Measurements from ENCODE around the gene RIGI. TPM values are rescaled to one million over a fixed set of nuclear protein-coding genes. Genes with fewer than 3 reads are reported as not detected.
"Not testable (repeated sequence)": the region's sequence is repeated elsewhere in the genome, so short reads cannot be mapped to it uniquely, and the experiment has no call there.

Gene RIGI
- total RNA-seq, 1 donor from 2014 or later, result 24.6 TPM

DNA sequence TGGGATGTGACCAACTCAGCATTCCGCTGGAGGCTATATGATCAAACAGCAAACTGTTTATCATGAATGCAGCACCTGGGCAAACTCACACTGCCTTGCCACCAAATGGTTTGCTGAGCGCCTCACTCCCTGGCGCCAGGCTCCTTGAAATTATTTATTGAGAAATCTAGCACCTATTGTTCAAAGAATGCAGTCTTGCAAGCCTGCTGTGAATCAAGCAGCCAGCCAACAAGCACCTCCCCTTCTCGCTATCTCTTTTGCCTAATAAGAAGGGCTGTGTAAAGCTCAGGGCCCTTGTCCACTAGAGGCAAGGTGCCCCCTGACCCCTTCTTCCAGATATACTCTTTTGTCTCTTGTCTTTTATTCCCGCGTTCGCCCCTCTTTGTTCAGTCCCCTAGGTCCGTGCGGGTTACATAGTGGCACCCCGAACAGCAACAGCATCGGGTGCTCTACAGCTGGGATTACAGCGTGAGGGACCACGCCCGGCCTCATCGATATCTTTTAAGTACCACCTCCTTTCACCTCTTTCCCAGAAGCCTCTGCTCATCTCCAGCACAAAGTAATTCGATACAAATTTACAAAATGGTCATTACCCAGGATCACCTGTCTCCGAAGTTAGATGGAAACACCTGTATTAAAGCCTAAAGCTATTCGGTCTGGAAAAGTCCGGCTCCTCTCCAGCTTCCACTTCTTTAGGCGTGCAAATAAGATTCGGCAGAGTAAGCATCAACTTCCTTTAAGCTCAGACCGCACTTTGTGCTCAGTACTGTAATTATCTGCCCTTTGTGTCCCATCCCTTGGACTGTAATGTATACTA is 896 bp downstream of the RIGI start:
- intact Hi-C loops (cut with DNase I), result no loop called here
- H3K27ac ChIP-seq, result peak overlapping the region; percentile 88
- ATAC-seq, result peak; percentile 49 to 64

GRCh38 chr9:32524558-32524891 is 1.5 kb downstream of the RIGI start:
- ATAC-seq; intact Hi-C loops (cut with DNase I); DNase-seq; H3K27ac ChIP-seq; H3K36me3 ChIP-seq; H3K27me3 ChIP-seq (ENCODE audit: low read depth); H3K9me3 ChIP-seq: not testable (repeated sequence)
- H3K4me3 ChIP-seq, result peak overlapping the region; percentile 78
- peaks cover 28% of the 10 kb centered on the region for H3K4me1 ChIP-seq

More for the DNA sequence above, 896 bp downstream of the RIGI start:
- no peak for TF ChIP-seq CTCF (IDR thresholded peaks at IDR 0.05)
- Histone ChIP-seq H3K36me3 (no peaks in the 10 kb centered on the region), H3K4me3 (peak overlapping the region; percentile 78), H3K4me1 (peaks cover 28% of the 10 kb centered on the region), H3K27me3 (ENCODE audit: low read depth) (no peaks in the 10 kb centered on the region), H3K9me3 (no peaks in the 10 kb centered on the region)
- no peak for DNase-seq

DNA sequence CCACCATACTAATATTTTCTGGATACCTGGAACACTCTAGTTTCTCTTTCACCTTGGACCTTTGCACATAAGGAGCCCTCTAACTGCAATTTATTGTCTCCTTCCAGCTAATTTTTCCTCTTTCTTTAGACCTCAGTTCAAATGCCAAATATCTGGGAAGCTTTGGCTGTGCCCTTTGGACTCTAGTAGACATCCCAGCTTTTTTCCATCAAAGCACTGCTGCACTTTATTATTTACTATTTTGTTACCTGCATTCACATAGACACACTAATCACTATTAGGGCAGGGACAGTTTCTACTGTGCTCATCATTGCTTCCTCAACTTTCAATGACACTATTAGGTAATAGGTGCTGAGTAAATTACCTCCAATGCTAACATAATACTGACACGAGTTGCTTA is 2.1 kb downstream of the RIGI start:
- no peak overlapping the region for H3K27ac ChIP-seq
- ATAC-seq (no peak), DNase-seq (no peak)
- no peaks in the 10 kb centered on the region for H3K9me3 ChIP-seq
- no peaks in the 10 kb centered on the region for H3K27me3 ChIP-seq (ENCODE audit: low read depth)
- intact Hi-C loops (cut with DNase I), result no loop called here
- peaks cover 28% of the 10 kb centered on the region for H3K4me1 ChIP-seq
- TF ChIP-seq CTCF (IDR thresholded peaks at IDR 0.05), result no peak
- peak overlapping the region; percentile 78 for H3K4me3 ChIP-seq
- no peaks in the 10 kb centered on the region for H3K36me3 ChIP-seq

- Histone ChIP-seq H3K9me3 (no peaks in the 10 kb centered on the region), H3K4me1 (no peaks in the 10 kb centered on the region), H3K27me3 (ENCODE audit: low read depth) (no peaks in the 10 kb centered on the region), H3K36me3 (no peaks in the 10 kb centered on the region), H3K27ac (no peak overlapping the region), H3K4me3 (no peak overlapping the region)
- ATAC-seq (no peak), DNase-seq (no peak)
- no peak for TF ChIP-seq CTCF (IDR thresholded peaks at IDR 0.05)
- intact Hi-C loops (cut with DNase I), result no loop called here
Observed at GRCh38 chr9:32518276-32518675, 7.7 kb downstream of the RIGI start.

GRCh38 chr9:32516241-32516640 is 9.8 kb downstream of the RIGI start:
- ATAC-seq, result no peak
- Histone ChIP-seq H3K4me3 (no peak overlapping the region), H3K36me3 (no peaks in the 10 kb centered on the region), H3K27ac (no peak overlapping the region), H3K27me3 (ENCODE audit: low read depth) (no peaks in the 10 kb centered on the region), H3K4me1 (peaks cover 5% of the 10 kb centered on the region), H3K9me3 (no peaks in the 10 kb centered on the region)
- no peak for TF ChIP-seq CTCF (IDR thresholded peaks at IDR 0.05)
- no peak for DNase-seq
- intact Hi-C loops (cut with DNase I), result no loop called here

DNA sequence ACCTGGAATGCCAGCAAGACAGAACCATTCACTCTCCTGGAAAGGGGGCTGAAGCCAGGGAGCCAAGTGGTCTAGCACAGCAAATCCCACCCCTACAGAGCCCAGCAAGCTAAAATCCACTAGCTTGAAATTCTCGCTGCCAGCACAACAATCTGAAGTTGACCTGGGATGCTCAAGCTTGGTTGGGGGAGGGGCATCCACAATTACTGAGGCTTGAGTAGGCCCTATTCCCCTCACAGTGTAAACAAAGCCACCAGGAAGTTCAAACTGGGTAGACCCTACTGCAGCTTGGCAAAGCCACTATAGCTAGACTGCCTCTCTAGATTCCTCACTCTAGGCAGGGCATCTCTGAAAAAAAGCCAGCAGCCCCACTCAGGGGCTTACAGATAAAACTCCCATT is 17.3 kb downstream of the RIGI start:
- Histone ChIP-seq H3K4me1 (peaks cover 10% of the 10 kb centered on the region), H3K9me3 (no peaks in the 10 kb centered on the region), H3K27ac (no peak overlapping the region), H3K27me3 (ENCODE audit: low read depth) (no peaks in the 10 kb centered on the region), H3K4me3 (no peak overlapping the region), H3K36me3 (no peaks in the 10 kb centered on the region)
- TF ChIP-seq CTCF (IDR thresholded peaks at IDR 0.05), result no peak
- ATAC-seq (no peak), DNase-seq (no peak)
- intact Hi-C loops (cut with DNase I), result no loop called here

Data from lower lobe of right lung (tissue), 2 donors.